Adrenal gland (tissue), 12 donors: ENCODE measurements around the gene CHKA. TPM values are rescaled to one million over a fixed set of nuclear protein-coding genes. Genes with fewer than 3 reads are reported as not detected.
A peak's percentile ranks its signal among the peaks of the same experiment; 100 is the strongest.

Source experiments
- DNase-seq, 7 donors: peaks; one replicate each; pipeline ENCODE4 v3.0.0-alpha.2; 2019 to 2020
- H3K27ac ChIP-seq, 5 donors: fragments of 200-600 bp; sonication (generic) in 4 of 5; 1 replicate in 3 of 5; 2 replicates in 2 of 5; pipeline versions ENCODE4 v1.5.1 to v1.8.0; 2016 to 2020; ENCODE audit warnings: mild to moderate bottlenecking in 1 of 5
- H3K27me3 ChIP-seq: fragments of 200-600 bp; 2 replicates; pipeline ENCODE4 v1.8.0; 2021
- H3K36me3 ChIP-seq, 2 donors: fragments of 200-600 bp; replicated peaks in 1 of 2; 1 replicate in 1 of 2; 2 replicates in 1 of 2; pipeline versions ENCODE4 v1.5.1 to v1.8.0; 2018 to 2022
- H3K4me1 ChIP-seq, 2 donors: fragments of 200-600 bp; replicated peaks in 1 of 2; 1 replicate in 1 of 2; 2 replicates in 1 of 2; pipeline versions ENCODE4 v1.5.1 to v1.8.0; 2018 to 2021
- H3K4me3 ChIP-seq, 4 donors: fragments of 200-600 bp; sonication (generic) in 3 of 4; one replicate each; pipeline ENCODE4 v1.5.1; 2016 to 2018
- H3K9me3 ChIP-seq, 3 donors: fragments of 200-600 bp; sonication (generic) in 1 of 3; replicated peaks in 1 of 3; 1 replicate in 2 of 3; 2 replicates in 1 of 3; pipeline versions ENCODE4 v1.5.1 to v1.8.0; 2016 to 2021
- POLR2A ChIP-seq, 2 donors: fragments of 450-650 bp; IDR thresholded peaks; one replicate each; pipeline ENCODE4 v1.6.1; 2017; ENCODE audit warnings: antibody characterized with exemption in 2 of 2, mild to moderate bottlenecking in 2 of 2, moderate library complexity in 1 of 2
- WGBS, 4 donors: extraction: QIAGEN DNeasy Blood & Tissue Kit in 2 of 4; methylation state at CpG; one replicate each; pipeline versions ENCODE4 v1.1.5 to v1.1.7; 2013 to 2017; 5-methylcytosine and 5-hydroxymethylcytosine counted together
- intact Hi-C, 2 donors: fragments of 100-400 bp; cut with DNase I; formaldehyde crosslinking; loops; one replicate each; pipeline versions ENCODE4 v1.14.1 to v1.15.0; 2022 to 2023
- polyA plus RNA-seq, 3 donors: library from polyadenylated mRNA; stranded (reverse); fragments of 200-250 nt in 2 of 3; fragments of 350-450 nt in 1 of 3; fragmentation: Illumina TruSeq in 1 of 3; extraction: RNeasy Lipid Tissue Mini Kit (QIAGEN cat#74804) in 1 of 3; gene quantifications; one replicate each; pipeline ENCODE4 v1.2.3, GENCODE V29; 2013 to 2014
- total RNA-seq, 9 donors: library from RNA; depleted of rRNA in 4 of 9; stranded (reverse); fragments of >200 nt in 4 of 9; fragments of 120-200 nt in 1 of 9; fragmentation: NEBNext Ultra II Directional in 1 of 9; extraction: Animal tissue kit (Norgen Biotek cat#: 25700) in 1 of 9; gene quantifications; one replicate each; pipeline versions ENCODE4 v1.1.0 to v1.2.4, GENCODE V29; 2013 to 2023
- TF ChIP-seq, protein P1 (sequence below), 6 experiments: fragments of 450-650 bp in 4 of 6; fragments of 200-600 bp in 2 of 6; sonication (generic) in 1 of 6; IDR thresholded peaks; 1 replicate in 5 of 6; 2 replicates in 1 of 6; pipeline versions ENCODE4 v1.5.1 to v1.8.0; 2016 to 2021; ENCODE audit warnings: antibody characterized with exemption in 6 of 6, mild to moderate bottlenecking in 2 of 6, moderate library complexity in 1 of 6
- donor health status: healthy with polysubstance abuse.
- donor health status: Bipolar disorder and iron deficiency.
- donor health status: DM: yes; HTN: yes; CAD: no.
- donor health status: DM: no; HTN: no; CAD: no.
- donor health status: DM: no; HTN: no; CAD: no.
- donor health status: DM: yes; HTN: yes; CAD: no.

CHKA gene
- total and polyA plus RNA-seq, 12 donors: 26.6 to 105 (median 54.6) TPM

DNA sequence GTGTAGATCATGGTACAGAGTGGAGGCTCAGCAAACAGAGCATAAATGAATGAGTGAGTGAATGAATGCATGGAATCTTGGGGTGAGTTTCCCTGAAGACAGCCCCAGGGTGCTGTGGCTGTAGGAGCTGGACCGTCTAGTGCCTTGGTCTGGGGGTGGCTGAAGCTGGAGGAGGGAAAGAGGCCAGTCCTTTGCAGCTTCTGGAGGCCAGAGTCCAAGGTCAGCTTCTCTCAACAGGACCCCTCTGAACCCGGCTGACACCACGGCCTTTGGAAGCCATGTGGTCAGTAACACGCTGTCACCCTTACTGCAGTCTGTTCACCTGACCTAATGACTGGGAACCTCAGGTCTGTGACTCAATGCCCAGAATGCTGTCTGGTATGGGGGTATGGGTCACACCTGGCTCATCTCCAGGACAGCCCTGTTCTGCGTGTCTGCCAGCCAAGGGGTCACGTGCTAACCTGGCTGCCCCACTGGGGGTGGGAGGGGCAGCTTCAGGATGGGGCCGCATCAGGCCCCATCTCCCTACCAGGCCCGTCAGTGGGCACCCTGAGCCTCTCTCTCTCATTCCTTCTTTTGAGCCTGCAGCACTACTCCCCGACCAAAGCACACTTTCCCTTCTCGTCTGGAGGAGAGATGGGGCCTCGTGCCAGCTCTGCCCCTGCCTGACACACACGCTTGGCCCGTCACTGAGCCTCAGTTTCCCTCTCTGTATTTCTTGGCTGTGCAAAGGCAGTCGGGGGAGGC is 24.1 kb upstream of the CHKA start:
- WGBS, 4 donors: 49 to 63% (median 58%) methylated on average over 10 to 14 of the region's 14 CpGs
- Histone ChIP-seq H3K27me3 (no peaks in the 10 kb centered on the region), H3K4me3 (no peak overlapping the region), H3K36me3 (no peaks in the 10 kb centered on the region), H3K4me1 (peaks cover 33 to 40% of the 10 kb centered on the region in 2 donors), H3K27ac (peak overlapping the region in 4 of 5 donors; percentile 30 to 78 (median 75)), H3K9me3 (no peaks in the 10 kb centered on the region)
- TF ChIP-seq, protein P1, sequence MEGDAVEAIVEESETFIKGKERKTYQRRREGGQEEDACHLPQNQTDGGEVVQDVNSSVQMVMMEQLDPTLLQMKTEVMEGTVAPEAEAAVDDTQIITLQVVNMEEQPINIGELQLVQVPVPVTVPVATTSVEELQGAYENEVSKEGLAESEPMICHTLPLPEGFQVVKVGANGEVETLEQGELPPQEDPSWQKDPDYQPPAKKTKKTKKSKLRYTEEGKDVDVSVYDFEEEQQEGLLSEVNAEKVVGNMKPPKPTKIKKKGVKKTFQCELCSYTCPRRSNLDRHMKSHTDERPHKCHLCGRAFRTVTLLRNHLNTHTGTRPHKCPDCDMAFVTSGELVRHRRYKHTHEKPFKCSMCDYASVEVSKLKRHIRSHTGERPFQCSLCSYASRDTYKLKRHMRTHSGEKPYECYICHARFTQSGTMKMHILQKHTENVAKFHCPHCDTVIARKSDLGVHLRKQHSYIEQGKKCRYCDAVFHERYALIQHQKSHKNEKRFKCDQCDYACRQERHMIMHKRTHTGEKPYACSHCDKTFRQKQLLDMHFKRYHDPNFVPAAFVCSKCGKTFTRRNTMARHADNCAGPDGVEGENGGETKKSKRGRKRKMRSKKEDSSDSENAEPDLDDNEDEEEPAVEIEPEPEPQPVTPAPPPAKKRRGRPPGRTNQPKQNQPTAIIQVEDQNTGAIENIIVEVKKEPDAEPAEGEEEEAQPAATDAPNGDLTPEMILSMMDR (IDR thresholded peaks at IDR 0.05): no peak
- peak in 1 of 2 donors; percentile 15 for TF ChIP-seq POLR2A (IDR thresholded peaks at IDR 0.05)
- DNase-seq: peak; percentile 67 to 85 (median 81)
- intact Hi-C loops: no loop called here

DNA sequence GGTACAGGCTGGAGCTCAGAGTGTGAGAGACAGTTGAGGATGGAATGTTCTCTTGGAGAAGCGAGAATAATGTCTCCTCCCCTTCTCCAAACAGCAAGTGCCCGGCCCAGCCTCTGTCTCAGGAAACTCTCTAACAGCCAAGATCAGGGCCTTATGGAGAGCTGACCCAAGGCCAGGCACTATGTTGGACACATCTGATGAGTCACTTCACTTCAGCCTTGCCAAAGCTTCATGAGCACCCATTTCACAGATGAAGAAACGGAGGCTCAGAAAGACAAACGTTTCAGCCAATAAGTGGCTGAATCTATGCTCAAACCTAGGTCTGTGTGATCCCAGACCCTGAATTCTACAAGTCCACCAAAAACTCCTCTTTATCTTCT is 22.1 kb upstream of the CHKA start:
- whole genome bisulfite sequencing, 4 donors: 51 to 80% (median 63%) methylated on average over 2 to 4 of the region's 4 CpGs
- no peaks in the 10 kb centered on the region for H3K36me3 ChIP-seq
- intact Hi-C loops: no loop called here
- TF ChIP-seq, protein P1 (IDR thresholded peaks at IDR 0.05): no peak
- no peak for TF ChIP-seq POLR2A (IDR thresholded peaks at IDR 0.05)
- no peaks in the 10 kb centered on the region for H3K27me3 ChIP-seq
- peaks cover 31 to 33% of the 10 kb centered on the region in 2 donors for H3K4me1 ChIP-seq
- no peaks in the 10 kb centered on the region for H3K9me3 ChIP-seq
- H3K27ac ChIP-seq: no peak overlapping the region
- no peak overlapping the region for H3K4me3 ChIP-seq
- peak in 3 of 7 donors; percentile 39 to 60 (median 59) for DNase-seq

DNA sequence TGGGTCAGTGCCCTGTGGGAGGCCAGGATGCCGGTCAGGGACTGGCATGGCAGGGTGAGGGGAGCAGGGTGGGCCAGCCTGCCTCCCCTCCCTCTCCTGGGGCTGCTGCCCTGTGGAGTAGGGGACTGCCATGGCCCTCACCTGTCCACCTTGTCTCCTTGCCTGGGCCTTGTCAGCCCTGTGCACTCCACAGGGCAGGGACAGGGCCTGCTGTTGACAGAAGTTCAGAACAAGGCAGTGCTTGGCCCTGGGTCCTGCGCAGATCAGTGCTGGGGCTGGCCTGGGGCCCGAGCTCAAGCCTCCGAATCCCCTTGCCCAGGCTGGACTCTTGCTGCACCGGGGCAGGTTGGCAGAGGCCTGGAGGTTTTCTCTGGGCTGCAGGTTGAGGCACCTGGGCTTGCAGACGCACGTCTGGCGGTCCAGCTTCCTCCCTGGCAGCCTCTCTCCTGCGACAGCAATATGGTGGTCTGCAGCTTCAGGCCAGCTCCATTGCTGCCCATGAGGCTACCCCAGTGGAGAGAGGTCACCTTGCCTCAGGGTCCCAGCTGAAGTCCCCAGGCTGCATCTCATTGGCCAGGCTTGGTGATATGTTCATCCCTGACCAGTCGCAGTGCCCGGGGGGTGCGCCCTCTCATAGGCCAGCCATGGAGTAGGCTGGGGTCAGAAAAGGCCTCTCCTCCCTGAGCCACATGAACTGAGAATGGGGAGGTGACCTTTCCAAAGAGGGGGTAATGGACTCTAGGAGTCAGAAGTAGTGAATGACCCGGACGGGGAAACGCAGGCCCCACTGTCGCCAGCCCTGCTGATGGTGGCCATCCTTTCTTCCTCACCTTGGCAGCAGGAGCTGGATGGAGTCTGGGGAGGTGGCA is 21.5 kb upstream of the CHKA start:
- WGBS, 4 donors: 86 to 92% (median 87%) methylated on average over 6 to 16 of the region's 16 CpGs
- DNase-seq: peak in 3 of 7 donors; percentile 8 to 45 (median 17)
- Histone ChIP-seq H3K27ac (no peak overlapping the region), H3K27me3 (no peaks in the 10 kb centered on the region), H3K9me3 (no peaks in the 10 kb centered on the region), H3K36me3 (no peaks in the 10 kb centered on the region), H3K4me3 (no peak overlapping the region), H3K4me1 (peaks cover 31 to 33% of the 10 kb centered on the region in 2 donors)
- intact Hi-C loops: no loop called here
- TF ChIP-seq, protein P1 (IDR thresholded peaks at IDR 0.05): no peak
- no peak for TF ChIP-seq POLR2A (IDR thresholded peaks at IDR 0.05)

DNA sequence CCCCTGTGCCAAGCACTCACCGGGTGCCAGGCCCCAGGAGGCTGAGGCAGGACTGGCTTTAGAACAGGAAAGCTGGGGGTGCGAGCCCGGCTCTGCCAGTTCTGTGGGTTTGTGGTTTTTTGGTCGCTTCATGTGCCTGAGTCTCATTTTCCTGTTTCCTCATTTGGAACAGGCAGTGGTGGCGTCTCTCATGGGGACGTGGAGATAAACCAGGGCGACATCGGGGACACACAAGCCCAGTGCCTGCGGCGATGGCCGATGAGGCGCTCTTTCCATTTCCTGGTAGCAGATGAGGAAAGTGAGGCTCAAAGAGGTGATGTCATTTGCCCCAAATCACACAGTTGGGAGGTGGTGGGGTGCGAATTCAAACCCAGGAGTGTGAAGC is 20.8 kb upstream of the CHKA start:
- H3K4me1 ChIP-seq: peaks cover 27 to 30% of the 10 kb centered on the region in 2 donors
- no peaks in the 10 kb centered on the region for H3K9me3 ChIP-seq
- no peak overlapping the region for H3K4me3 ChIP-seq
- WGBS, 4 donors: 72 to 90% (median 78%) methylated on average over 12 to 13 of the region's 13 CpGs
- H3K27me3 ChIP-seq: no peaks in the 10 kb centered on the region
- H3K36me3 ChIP-seq: no peaks in the 10 kb centered on the region
- DNase-seq: peak in 2 of 7 donors; percentile 7 to 24
- TF ChIP-seq POLR2A (IDR thresholded peaks at IDR 0.05): no peak
- TF ChIP-seq, protein P1 (IDR thresholded peaks at IDR 0.05): no peak
- H3K27ac ChIP-seq: no peak overlapping the region
- intact Hi-C loops: no loop called here
